ENCODE results near the gene CTBP2. TPM values are rescaled to one million over a fixed set of nuclear protein-coding genes. Genes with fewer than 3 reads are reported as not detected.

CTBP2 gene
- total and polyA plus RNA-seq, 2 donors from 2014 or later, result 33.1 to 111 TPM

DNA sequence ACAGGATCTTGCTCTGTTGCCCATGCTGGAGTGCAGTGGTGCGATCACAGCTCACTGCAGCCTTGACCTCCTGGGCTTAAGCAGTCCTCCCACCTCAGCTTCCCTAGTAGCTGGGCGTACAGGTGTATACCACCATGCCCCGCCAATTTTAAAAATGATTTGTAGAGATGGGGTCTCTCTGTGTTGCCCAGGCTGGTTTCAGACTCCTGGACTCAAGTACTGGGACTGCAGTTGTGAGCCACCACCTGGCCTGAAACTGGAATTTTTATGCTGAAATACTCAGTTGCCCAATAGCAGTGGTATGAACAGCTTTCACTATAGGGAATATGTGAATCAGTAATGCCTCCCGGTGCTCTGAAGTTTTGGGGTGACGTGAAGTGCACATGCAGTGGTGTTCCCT, 210.8 kb downstream of the CTBP2 start:
- Histone ChIP-seq H3K9me3 (ENCODE audit: control insufficient read depth in 2 of 3, insufficient read depth in 1 of 3, low read length in 3 of 3) (no peaks in the 10 kb centered on the region), H3K36me3 (ENCODE audit: control insufficient read depth in 2 of 3, insufficient read depth in 3 of 3, low read length in 3 of 3) (no peaks in the 10 kb centered on the region), H3K27me3 (ENCODE audit: control insufficient read depth, insufficient read depth, low read length) (no peaks in the 10 kb centered on the region), H3K27ac (ENCODE audit: low read depth in 2 of 2, low read length in 2 of 2) (no peak overlapping the region), H3K4me3 (ENCODE audit: low read length in 3 of 3) (no peak overlapping the region), H3K4me1 (ENCODE audit: control insufficient read depth in 2 of 3, insufficient read depth in 2 of 3, low read depth in 1 of 3, low read length in 3 of 3) (peaks cover 0 to 6% (median 5%) of the 10 kb centered on the region in 3 donors), H3K9ac (ENCODE audit: low read length in 3 of 3) (no peak overlapping the region)
- DNase-seq, result no peak
- intact Hi-C loops (cut with DNase I), result no loop called here
- TF ChIP-seq, protein P1, sequence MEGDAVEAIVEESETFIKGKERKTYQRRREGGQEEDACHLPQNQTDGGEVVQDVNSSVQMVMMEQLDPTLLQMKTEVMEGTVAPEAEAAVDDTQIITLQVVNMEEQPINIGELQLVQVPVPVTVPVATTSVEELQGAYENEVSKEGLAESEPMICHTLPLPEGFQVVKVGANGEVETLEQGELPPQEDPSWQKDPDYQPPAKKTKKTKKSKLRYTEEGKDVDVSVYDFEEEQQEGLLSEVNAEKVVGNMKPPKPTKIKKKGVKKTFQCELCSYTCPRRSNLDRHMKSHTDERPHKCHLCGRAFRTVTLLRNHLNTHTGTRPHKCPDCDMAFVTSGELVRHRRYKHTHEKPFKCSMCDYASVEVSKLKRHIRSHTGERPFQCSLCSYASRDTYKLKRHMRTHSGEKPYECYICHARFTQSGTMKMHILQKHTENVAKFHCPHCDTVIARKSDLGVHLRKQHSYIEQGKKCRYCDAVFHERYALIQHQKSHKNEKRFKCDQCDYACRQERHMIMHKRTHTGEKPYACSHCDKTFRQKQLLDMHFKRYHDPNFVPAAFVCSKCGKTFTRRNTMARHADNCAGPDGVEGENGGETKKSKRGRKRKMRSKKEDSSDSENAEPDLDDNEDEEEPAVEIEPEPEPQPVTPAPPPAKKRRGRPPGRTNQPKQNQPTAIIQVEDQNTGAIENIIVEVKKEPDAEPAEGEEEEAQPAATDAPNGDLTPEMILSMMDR (IDR thresholded peaks at IDR 0.05; ENCODE audit: borderline replicate concordance, extremely low read depth, insufficient read depth), result no peak
- no peak for FAIRE-seq

DNA sequence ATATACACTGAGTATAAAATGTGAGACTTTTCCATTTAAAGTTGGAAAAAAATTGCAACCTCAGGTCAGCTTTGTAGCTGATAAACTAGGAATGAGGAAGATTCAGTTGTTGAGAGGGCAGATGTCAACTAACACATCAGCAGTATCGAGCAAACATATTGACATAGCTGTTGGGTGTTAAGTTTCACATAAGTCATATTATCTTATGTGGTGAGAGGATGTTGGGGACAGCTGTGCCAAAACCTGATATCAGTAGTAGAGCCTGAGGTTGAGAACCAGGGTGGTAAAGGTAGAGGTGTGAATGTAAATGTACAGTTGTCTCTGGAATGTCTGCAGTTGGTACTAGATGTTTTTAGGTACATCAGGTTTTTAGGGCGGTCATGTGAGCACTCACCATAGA, 213.4 kb downstream of the CTBP2 start:
- Histone ChIP-seq H3K36me3 (ENCODE audit: control insufficient read depth in 2 of 3, insufficient read depth in 3 of 3, low read length in 3 of 3) (no peaks in the 10 kb centered on the region), H3K9me3 (ENCODE audit: control insufficient read depth in 2 of 3, insufficient read depth in 1 of 3, low read length in 3 of 3) (no peaks in the 10 kb centered on the region), H3K27ac (ENCODE audit: low read depth in 2 of 2, low read length in 2 of 2) (no peak overlapping the region), H3K9ac (ENCODE audit: low read length in 3 of 3) (no peak overlapping the region), H3K4me1 (ENCODE audit: control insufficient read depth in 2 of 3, insufficient read depth in 2 of 3, low read depth in 1 of 3, low read length in 3 of 3) (peaks cover 0 to 11% (median 5%) of the 10 kb centered on the region in 3 donors), H3K27me3 (ENCODE audit: control insufficient read depth, insufficient read depth, low read length) (no peaks in the 10 kb centered on the region), H3K4me3 (ENCODE audit: low read length in 3 of 3) (no peak overlapping the region)
- no peak for FAIRE-seq
- intact Hi-C loops (cut with DNase I), result no loop called here
- no peak for DNase-seq
- TF ChIP-seq, protein P1 (IDR thresholded peaks at IDR 0.05; ENCODE audit: borderline replicate concordance, extremely low read depth, insufficient read depth), result no peak

DNA sequence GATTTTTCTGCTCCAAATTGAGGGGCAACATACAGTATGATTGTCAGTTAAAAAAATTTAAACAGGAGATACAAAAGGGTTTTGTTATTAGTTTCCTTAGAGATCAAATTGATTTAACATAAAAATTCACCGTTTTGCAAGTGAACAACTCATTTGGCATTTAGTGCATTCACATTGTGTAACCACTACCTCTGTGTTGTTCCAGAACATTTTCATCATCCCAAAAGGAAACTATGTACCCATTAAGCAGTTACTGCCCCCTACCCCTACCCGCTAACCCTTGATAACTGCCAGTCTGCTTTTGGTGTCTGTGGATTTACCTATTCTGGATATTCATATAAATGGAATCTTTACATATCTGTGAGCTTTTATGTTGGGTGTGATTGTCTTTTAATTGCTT, 215.4 kb downstream of the CTBP2 start:
- intact Hi-C loops (cut with DNase I), result no loop called here
- H3K4me1 ChIP-seq (ENCODE audit: control insufficient read depth in 2 of 3, insufficient read depth in 2 of 3, low read depth in 1 of 3, low read length in 3 of 3), result peaks cover 0 to 11% (median 5%) of the 10 kb centered on the region in 3 donors

More for the DNA sequence above, 215.4 kb downstream of the CTBP2 start:
- Histone ChIP-seq H3K9ac (ENCODE audit: low read length in 3 of 3) (no peak overlapping the region), H3K9me3 (ENCODE audit: control insufficient read depth in 2 of 3, insufficient read depth in 1 of 3, low read length in 3 of 3) (no peaks in the 10 kb centered on the region), H3K36me3 (ENCODE audit: control insufficient read depth in 2 of 3, insufficient read depth in 3 of 3, low read length in 3 of 3) (no peaks in the 10 kb centered on the region), H3K4me3 (ENCODE audit: low read length in 3 of 3) (no peak overlapping the region), H3K27me3 (ENCODE audit: control insufficient read depth, insufficient read depth, low read length) (no peaks in the 10 kb centered on the region), H3K27ac (ENCODE audit: low read depth in 2 of 2, low read length in 2 of 2) (no peak overlapping the region)
- no peak for FAIRE-seq
- DNase-seq, result no peak
- TF ChIP-seq, protein P1 (IDR thresholded peaks at IDR 0.05; ENCODE audit: borderline replicate concordance, extremely low read depth, insufficient read depth), result no peak

All from kidney (tissue), 14 donors.